H9 (cell line): Measurements from ENCODE around the gene RPL22. TPM values are rescaled to one million over a fixed set of nuclear protein-coding genes. Genes with fewer than 3 reads are reported as not detected.

Experiments
- DNase-seq: peaks from one replicate; pipeline ENCODE4 v3.0.0-alpha.2; 2017
- H2AFZ ChIP-seq: one replicate; pipeline ENCODE4 v1.6.1; 2013; ENCODE audit warnings: mild to moderate bottlenecking, low read length, control low read depth, moderate library complexity
- H2AK5ac ChIP-seq: 2 replicates; pipeline ENCODE4 v1.6.1; 2013; ENCODE audit warnings: low read length, control low read depth, mixed read lengths; ENCODE audit not compliant: insufficient read length
- H2BK120ac ChIP-seq: one replicate; pipeline ENCODE4 v1.6.1; 2013; ENCODE audit warnings: low read depth, mild to moderate bottlenecking, low read length, control low read depth, inconsistent platforms; ENCODE audit not compliant: poor library complexity, severe bottlenecking
- H2BK12ac ChIP-seq: 2 replicates; pipeline ENCODE4 v1.6.1; 2013; ENCODE audit warnings: low read length, control low read depth, mixed read lengths, low read depth; ENCODE audit not compliant: insufficient read length
- H2BK15ac ChIP-seq: 2 replicates; pipeline ENCODE4 v1.6.1; 2013; ENCODE audit warnings: low read depth, low read length, control low read depth
- H2BK20ac ChIP-seq: one replicate; pipeline ENCODE4 v1.6.1; 2013; ENCODE audit warnings: low read depth, mild to moderate bottlenecking, low read length, control low read depth, inconsistent platforms; ENCODE audit not compliant: poor library complexity, severe bottlenecking
- H2BK5ac ChIP-seq: 2 replicates; pipeline ENCODE4 v1.6.1; 2013; ENCODE audit warnings: low read length, control low read depth, mixed read lengths; ENCODE audit not compliant: insufficient read length
- H3K14ac ChIP-seq: 2 replicates; pipeline ENCODE4 v1.6.1; 2013; ENCODE audit warnings: low read length, control low read depth; ENCODE audit not compliant: insufficient read depth
- H3K18ac ChIP-seq: 2 replicates; pipeline ENCODE4 v1.6.1; 2013; ENCODE audit warnings: low read depth, mild to moderate bottlenecking, mixed read lengths, low read length, control low read depth; ENCODE audit not compliant: insufficient read length
- H3K23ac ChIP-seq: 2 replicates; pipeline ENCODE4 v1.6.1; 2013; ENCODE audit warnings: low read length, control low read depth, mixed read lengths, low read depth; ENCODE audit not compliant: insufficient read length
- H3K23me2 ChIP-seq: 2 replicates; pipeline ENCODE4 v1.6.1; 2013; ENCODE audit warnings: low read depth, mild to moderate bottlenecking, mixed read lengths, low read length, control low read depth; ENCODE audit not compliant: insufficient read length, poor library complexity, severe bottlenecking
- H3K27ac ChIP-seq: 2 replicates; pipeline ENCODE4 v1.5.1; 2013; ENCODE audit warnings: low read length, control low read depth, mixed read lengths, low read depth; ENCODE audit not compliant: insufficient read length
- H3K27me3 ChIP-seq: 2 replicates; pipeline ENCODE4 v1.6.1; 2013; ENCODE audit warnings: low read length, control low read depth, inconsistent platforms; ENCODE audit not compliant: insufficient read depth
- H3K4ac ChIP-seq: 2 replicates; pipeline ENCODE4 v1.6.1; 2013; ENCODE audit warnings: low read depth, mild to moderate bottlenecking, control low read depth, inconsistent platforms, low read length, moderate library complexity
- H3K4me1 ChIP-seq: 2 replicates; pipeline ENCODE4 v1.6.1; 2013; ENCODE audit warnings: low read length, control low read depth, inconsistent platforms; ENCODE audit not compliant: insufficient read depth
- H3K4me2 ChIP-seq: 2 replicates; pipeline ENCODE4 v1.6.1; 2013; ENCODE audit warnings: low read length, control low read depth, mixed read lengths; ENCODE audit not compliant: insufficient read length, insufficient read depth
- H3K56ac ChIP-seq: 2 replicates; pipeline ENCODE4 v1.6.1; 2013; ENCODE audit warnings: low read depth, mild to moderate bottlenecking, mixed read lengths, low read length, control low read depth; ENCODE audit not compliant: insufficient read length
- H3K79me1 ChIP-seq: 2 replicates; pipeline ENCODE4 v1.6.1; 2013; ENCODE audit warnings: low read depth, mild to moderate bottlenecking, moderate library complexity, low read length, control low read depth, inconsistent platforms; ENCODE audit not compliant: insufficient read depth, poor library complexity, severe bottlenecking
- H3K79me2 ChIP-seq: 2 replicates; pipeline ENCODE4 v1.6.1; 2013; ENCODE audit warnings: low read length, control low read depth, inconsistent platforms; ENCODE audit not compliant: insufficient read depth
- H3K9ac ChIP-seq: 2 replicates; pipeline ENCODE4 v1.6.1; 2013; ENCODE audit warnings: low read length, control low read depth, mixed read lengths; ENCODE audit not compliant: insufficient read length; ENCODE audit errors: extremely low read depth
- H3K9me3 ChIP-seq: one replicate; pipeline ENCODE4 v1.6.1; 2013; ENCODE audit warnings: low read depth, low read length, inconsistent platforms; ENCODE audit not compliant: control insufficient read depth
- H3T11ph ChIP-seq: one replicate; pipeline ENCODE4 v1.6.1; 2013; ENCODE audit warnings: mild to moderate bottlenecking, low read length, control low read depth, inconsistent platforms
- H4K20me1 ChIP-seq: one replicate; pipeline ENCODE4 v1.6.1; 2013; ENCODE audit not compliant: control insufficient read depth, insufficient read length, insufficient read depth
- H4K5ac ChIP-seq: 2 replicates; pipeline ENCODE4 v1.6.1; 2013; ENCODE audit warnings: low read depth, mild to moderate bottlenecking, mixed read lengths, low read length, control low read depth; ENCODE audit not compliant: insufficient read length
- H4K8ac ChIP-seq: replicated peaks from 2 replicates; pipeline ENCODE4 v1.6.1; 2013; ENCODE audit warnings: low read length, control low read depth, mixed read lengths, low read depth; ENCODE audit not compliant: insufficient read length
- H4K91ac ChIP-seq: 2 replicates; pipeline ENCODE4 v1.6.1; 2013; ENCODE audit warnings: low read depth, mild to moderate bottlenecking, moderate library complexity, mixed read lengths, low read length, control low read depth; ENCODE audit not compliant: insufficient read length
- H3K27ac Mint-ChIP-seq, 3 experiments: 2 replicates in 2 of 3; 3 replicates in 1 of 3; pipeline ENCODE4 v1.8.0; 2020 to 2021; ENCODE audit warnings: mixed read lengths in 3 of 3, mild to moderate bottlenecking in 1 of 3, moderate library complexity in 1 of 3
- H3K27me3 Mint-ChIP-seq: 2 replicates; pipeline ENCODE4 v1.8.0; 2021; ENCODE audit warnings: low read depth, mild to moderate bottlenecking, moderate library complexity, mixed read lengths
- H3K36me3 Mint-ChIP-seq, 3 experiments: 2 replicates in 2 of 3; 3 replicates in 1 of 3; pipeline ENCODE4 v1.8.0; 2020 to 2021; ENCODE audit warnings: low read depth in 3 of 3, mixed read lengths in 3 of 3; ENCODE audit not compliant: insufficient read depth in 1 of 3
- H3K4me1 Mint-ChIP-seq, 2 experiments: 2 replicates each; pipeline ENCODE4 v1.8.0; 2020; ENCODE audit warnings: mixed read lengths in 2 of 2
- H3K4me3 Mint-ChIP-seq, 2 experiments: 2 replicates in 1 of 2; 3 replicates in 1 of 2; pipeline ENCODE4 v1.8.0; 2020 to 2021; ENCODE audit warnings: mild to moderate bottlenecking in 2 of 2, mixed read lengths in 2 of 2, moderate library complexity in 1 of 2
- H3K9me3 Mint-ChIP-seq, 2 experiments: 2 replicates in 1 of 2; 3 replicates in 1 of 2; pipeline ENCODE4 v1.8.0; 2020; ENCODE audit warnings: mild to moderate bottlenecking in 2 of 2, mixed read lengths in 2 of 2, moderate library complexity in 1 of 2
- CTCF ChIP-seq: fragments of 200-600 bp; sonication (generic); conservative IDR thresholded peaks from 3 replicates; pipeline ENCODE4 v1.8.0; 2021; ENCODE audit warnings: antibody characterized with exemption, mild to moderate bottlenecking
- WGBS: extraction: QIAGEN DNeasy Blood & Tissue Kit; methylation state at CpG from one replicate; pipeline ENCODE4 v1.1.7; 2013; ENCODE audit warnings: missing lambda C conversion rate, low lambda C conversion rate, mixed read lengths; ENCODE audit not compliant: insufficient read length; ENCODE audit errors: extremely low coverage; 5-methylcytosine and 5-hydroxymethylcytosine counted together
- total RNA-seq: library from RNA; stranded (reverse); gene quantifications from 2 replicates; pipeline ENCODE4 v1.2.1, GENCODE V29; 2021

The RPL22 gene
- total RNA-seq, 1 experiment from 2014 or later: 582 TPM

- no peaks in the 10 kb centered on the region for H4K20me1 ChIP-seq
- H2BK120ac ChIP-seq: no peak overlapping the region
- no peak overlapping the region for H2BK5ac ChIP-seq
- no peak overlapping the region for H3K23ac ChIP-seq
- Mint-ChIP-seq H3K36me3 (no peaks in the 10 kb centered on the region), H3K4me1 (peaks cover 15 to 17% of the 10 kb centered on the region in 2 experiments), H3K4me3 (peak overlapping the region in 1 of 2 experiments; percentile 54; a peak in 3 of 5 replicates), H3K27ac (no peak overlapping the region), H3K9me3 (no peaks in the 10 kb centered on the region), H3K27me3 (peaks cover 26% of the 10 kb centered on the region)
- H2BK15ac ChIP-seq: no peak overlapping the region
- WGBS: no CpG with 5 or more reads among the region's 18 CpGs
- H2AK5ac ChIP-seq: no peak overlapping the region
- H3K23me2 ChIP-seq: no peaks in the 10 kb centered on the region
- no peak overlapping the region for H3K56ac ChIP-seq
- TF ChIP-seq CTCF: no peak
- no peak overlapping the region for H4K91ac ChIP-seq
- no peak overlapping the region for H2AFZ ChIP-seq
- H3T11ph ChIP-seq: no peak overlapping the region
- H3K9me3 ChIP-seq: no peaks in the 10 kb centered on the region
- H3K27ac ChIP-seq: no peak overlapping the region
- H3K14ac ChIP-seq: no peak overlapping the region
- no peaks in the 10 kb centered on the region for H3K79me2 ChIP-seq
- H2BK20ac ChIP-seq: no peak overlapping the region
- no peak overlapping the region for H4K8ac ChIP-seq
- no peaks in the 10 kb centered on the region for H3K79me1 ChIP-seq
- H3K4me1 ChIP-seq: no peaks in the 10 kb centered on the region
- no peak for DNase-seq
- H3K4ac ChIP-seq: no peak overlapping the region
- H3K18ac ChIP-seq: no peak overlapping the region
- H3K4me2 ChIP-seq: no peak overlapping the region
- no peak overlapping the region for H3K9ac ChIP-seq
- no peak overlapping the region for H4K5ac ChIP-seq
- no peak overlapping the region for H2BK12ac ChIP-seq
- H3K27me3 ChIP-seq: peaks cover 14% of the 10 kb centered on the region; the same call in 1 of the 2 replicates
Measured at GRCh38 chr1:6177681-6178380, 21.6 kb downstream of the RPL22 start.
